IMR-90 (cell line): Measurements from ENCODE around the gene CALN1. TPM values are rescaled to one million over a fixed set of nuclear protein-coding genes. Genes with fewer than 3 reads are reported as not detected.

ENCODE experiments used
- ATAC-seq: fragments of 200-7000 bp; cut with Tn5 transposase; 2 replicates; pipeline ENCODE4 v1.9.1; 2020; ENCODE audit warnings: low read depth, mild to moderate bottlenecking, moderate library complexity
- BruUV-seq: library from RNA; stranded (reverse); fragments of 400-500 nt; replicated peaks from 2 replicates; lab custom pipeline; 2021; lab: Mats Ljungman, UMichigan
- CTCF ChIA-PET: fragments of 300-600 bp; formaldehyde crosslinking; extraction: SDS; loops from one replicate; lab custom pipeline; 2021; ENCODE audit warnings: antibody characterized with exemption; lab: Yijun Ruan, JAX
- POLR2A ChIA-PET: fragments of 300-600 bp; sonication (Branson Sonifier 250); formaldehyde crosslinking; loops from one replicate; lab custom pipeline; 2022; ENCODE audit warnings: antibody characterized with exemption; ENCODE audit not compliant: unreplicated experiment; lab: Charles Lee
- DNase-seq: peaks from one replicate; pipeline ENCODE4 v3.0.0; 2013
- H2AFZ ChIP-seq: replicated peaks from 2 replicates; pipeline ENCODE3; 2013; ENCODE audit warnings: low read length, mild to moderate bottlenecking; ENCODE audit not compliant: poor library complexity
- H2AK5ac ChIP-seq: 2 replicates; pipeline ENCODE4 v1.6.1; 2013; ENCODE audit warnings: low read depth, low read length, inconsistent platforms
- H2AK9ac ChIP-seq: replicated peaks from 2 replicates; pipeline ENCODE3; 2013; ENCODE audit warnings: mild to moderate bottlenecking, low read depth, low read length, moderate library complexity; ENCODE audit not compliant: poor library complexity
- H2BK120ac ChIP-seq: 2 replicates; pipeline ENCODE4 v1.6.1; 2013; ENCODE audit warnings: low read depth, low read length, inconsistent platforms
- H2BK15ac ChIP-seq: 3 replicates; pipeline ENCODE4 v1.6.1; 2013; ENCODE audit warnings: low read depth, low read length, inconsistent platforms
- H2BK20ac ChIP-seq: 2 replicates; pipeline ENCODE4 v1.6.1; 2013; ENCODE audit warnings: low read depth, mild to moderate bottlenecking, inconsistent platforms, low read length, moderate library complexity
- H2BK5ac ChIP-seq: 2 replicates; pipeline ENCODE4 v1.6.1; 2013; ENCODE audit warnings: mild to moderate bottlenecking, low read depth, low read length, inconsistent platforms; ENCODE audit not compliant: poor library complexity, severe bottlenecking
- H3K14ac ChIP-seq: replicated peaks from 2 replicates; pipeline ENCODE4 v1.6.1; 2013; ENCODE audit warnings: low read depth, low read length, inconsistent platforms
- H3K18ac ChIP-seq: 2 replicates; pipeline ENCODE4 v1.6.1; 2013; ENCODE audit warnings: low read depth, low read length, control low read depth
- H3K23ac ChIP-seq: 2 replicates; pipeline ENCODE4 v1.6.1; 2013; ENCODE audit warnings: low read depth, low read length, inconsistent platforms
- H3K27ac ChIP-seq: 2 replicates; pipeline ENCODE4 v1.5.1; 2013; ENCODE audit warnings: mild to moderate bottlenecking, control low read depth, low read length; ENCODE audit not compliant: insufficient read depth
- H3K27me3 ChIP-seq: 2 replicates; pipeline ENCODE4 v1.6.1; 2013; ENCODE audit warnings: low read length; ENCODE audit not compliant: control insufficient read depth, insufficient read depth
- H3K36me3 ChIP-seq: 2 replicates; pipeline ENCODE4 v1.6.1; 2013; ENCODE audit warnings: low read length, mixed read lengths; ENCODE audit not compliant: control insufficient read depth, insufficient read depth
- H3K4ac ChIP-seq: 2 replicates; pipeline ENCODE4 v1.6.1; 2013; ENCODE audit warnings: low read depth, low read length, inconsistent platforms
- H3K4me1 ChIP-seq: 2 replicates; pipeline ENCODE4 v1.6.1; 2013; ENCODE audit warnings: low read length, mixed read lengths; ENCODE audit not compliant: control insufficient read depth, insufficient read depth
- H3K4me2 ChIP-seq: 2 replicates; pipeline ENCODE4 v1.6.1; 2013; ENCODE audit warnings: low read depth, mild to moderate bottlenecking, control low read depth, low read length, moderate library complexity
- H3K4me3 ChIP-seq: 2 replicates; pipeline ENCODE4 v1.5.1; 2013; ENCODE audit warnings: low read depth, mild to moderate bottlenecking, control low read depth, low read length, moderate library complexity; ENCODE audit not compliant: insufficient read depth
- H3K56ac ChIP-seq: 2 replicates; pipeline ENCODE4 v1.6.1; 2013; ENCODE audit warnings: low read length, inconsistent platforms; ENCODE audit not compliant: insufficient read depth; ENCODE audit errors: extremely low read depth
- H3K79me1 ChIP-seq, 2 experiments: 2 replicates each; pipeline ENCODE4 v1.6.1; 2013; ENCODE audit warnings: low read length in 2 of 2, inconsistent platforms in 1 of 2, low read depth in 1 of 2
- H3K9ac ChIP-seq: 2 replicates; pipeline ENCODE4 v1.6.1; 2013; ENCODE audit warnings: low read depth, low read length, control low read depth
- H3K9me1 ChIP-seq: 2 replicates; pipeline ENCODE4 v1.6.1; 2013; ENCODE audit warnings: low read length, inconsistent platforms; ENCODE audit not compliant: insufficient read depth
- H3K9me3 ChIP-seq: 2 replicates; pipeline ENCODE4 v1.6.1; 2013; ENCODE audit warnings: low read length; ENCODE audit not compliant: control insufficient read depth, insufficient read depth
- H4K20me1 ChIP-seq: 2 replicates; pipeline ENCODE4 v1.6.1; 2013; ENCODE audit warnings: low read length, inconsistent platforms; ENCODE audit not compliant: insufficient read depth
- H4K5ac ChIP-seq: 2 replicates; pipeline ENCODE4 v1.6.1; 2013; ENCODE audit warnings: mild to moderate bottlenecking, low read depth, low read length, control low read depth
- H4K8ac ChIP-seq, 2 experiments: 2 replicates each; pipeline ENCODE4 v1.6.1; 2013; ENCODE audit warnings: low read depth in 2 of 2, low read length in 2 of 2, control low read depth in 1 of 2, inconsistent platforms in 1 of 2
- H4K91ac ChIP-seq: 2 replicates; pipeline ENCODE4 v1.6.1; 2013; ENCODE audit warnings: low read depth, low read length, inconsistent platforms; ENCODE audit not compliant: insufficient read depth
- BHLHE40 ChIP-seq: fragments of 150-350 bp; IDR thresholded peaks from 2 replicates; pipeline ENCODE4 v1.6.1; 2016; ENCODE audit warnings: mild to moderate bottlenecking, low read depth, low read length
- CEBPB ChIP-seq: IDR thresholded peaks from 2 replicates; pipeline ENCODE4 v1.6.1; 2012; ENCODE audit warnings: low read depth, low read length, improper control_type of control experiment
- CHD1 ChIP-seq: IDR thresholded peaks from 2 replicates; pipeline ENCODE4 v1.6.1; 2012; ENCODE audit warnings: low read depth, low read length, improper control_type of control experiment
- FOS ChIP-seq: fragments of 150-350 bp; IDR thresholded peaks from 2 replicates; pipeline ENCODE4 v1.6.1; 2016; ENCODE audit warnings: low read depth, low read length
- MAFK ChIP-seq: IDR thresholded peaks from 2 replicates; pipeline ENCODE4 v1.6.1; 2012; ENCODE audit warnings: low read depth, low read length, improper control_type of control experiment
- MAZ ChIP-seq: IDR thresholded peaks from 2 replicates; pipeline ENCODE4 v1.6.1; 2012; ENCODE audit warnings: low read depth, mild to moderate bottlenecking, low read length, improper control_type of control experiment, moderate library complexity, borderline replicate concordance
- MXI1 ChIP-seq: IDR thresholded peaks from 2 replicates; pipeline ENCODE4 v1.6.1; 2012; ENCODE audit warnings: low read depth, mild to moderate bottlenecking, low read length, moderate library complexity, borderline replicate concordance
- NFE2L2 ChIP-seq: fragments of 150-350 bp; IDR thresholded peaks from 2 replicates; pipeline ENCODE4 v1.6.1; 2016; ENCODE audit warnings: low read depth, mild to moderate bottlenecking, low read length
- POLR2A ChIP-seq: IDR thresholded peaks from 2 replicates; pipeline ENCODE4 v1.6.1; 2012; ENCODE audit warnings: mild to moderate bottlenecking, low read depth, low read length
- RAD21 ChIP-seq: IDR thresholded peaks from 2 replicates; pipeline ENCODE4 v1.6.1; 2012; ENCODE audit warnings: low read length, improper control_type of control experiment
- RCOR1 ChIP-seq: IDR thresholded peaks from 2 replicates; pipeline ENCODE4 v1.6.1; 2012; ENCODE audit warnings: mild to moderate bottlenecking, low read length, improper control_type of control experiment; ENCODE audit not compliant: insufficient replicate concordance
- RFX5 ChIP-seq: IDR thresholded peaks from 2 replicates; pipeline ENCODE4 v1.8.0; 2012; ENCODE audit warnings: low read depth, mild to moderate bottlenecking, low read length, moderate library complexity
- SMC3 ChIP-seq: fragments of 150-350 bp; IDR thresholded peaks from 2 replicates; pipeline ENCODE4 v1.6.1; 2016; ENCODE audit warnings: low read depth, mild to moderate bottlenecking, antibody characterized with exemption, low read length, moderate library complexity
- USF2 ChIP-seq: fragments of 150-350 bp; IDR thresholded peaks from 2 replicates; pipeline ENCODE4 v1.6.1; 2017; ENCODE audit warnings: mild to moderate bottlenecking, antibody characterized with exemption, low read length, low read depth
- whole genome bisulfite sequencing, 2 experiments: methylation state at CpG; one replicate each; pipeline versions ENCODE4 v1.1.5 to v1.1.7; 2013; ENCODE audit warnings: missing lambda C conversion rate in 2 of 2; ENCODE audit not compliant: insufficient read length in 1 of 2; ENCODE audit errors: extremely low coverage in 2 of 2; 5-methylcytosine and 5-hydroxymethylcytosine counted together
- dilution Hi-C: fragments of 300-500 bp; cut with HindIII; formaldehyde crosslinking; loops from one replicate; pipeline ENCODE4 v1.14.3; 2018; ENCODE audit warnings: low sequenced_read_pairs; ENCODE audit not compliant: unreplicated experiment
- in situ Hi-C: fragments of 300-500 bp; cut with MboI; formaldehyde crosslinking; loops from 3 replicates; pipeline ENCODE4 v1.14.3; 2019; ENCODE audit warnings: low sequenced_read_pairs, inconsistent platforms, mixed read lengths
- intact Hi-C: fragments of 100-400 bp; cut with micrococcal nuclease; formaldehyde crosslinking; loops from 2 replicates; pipeline ENCODE4 v1.10.0; 2022
- polyA plus RNA-seq, 3 experiments: library from polyadenylated mRNA; depleted of rRNA; stranded (reverse); fragments of >200 nt; gene quantifications; 2 replicates each; pipeline ENCODE4 v1.2.3, GENCODE V29; 2012; ENCODE audit warnings: low replicate concordance in 1 of 3
- total RNA-seq: library from RNA; depleted of rRNA; stranded (reverse); fragments of >200 nt; gene quantifications from 2 replicates; pipeline ENCODE4 v1.2.3, GENCODE V29; 2012
- TF ChIP-seq, protein P1 (sequence below): conservative IDR thresholded peaks from 2 replicates; pipeline ENCODE4 v1.5.1; 2012; ENCODE audit warnings: mild to moderate bottlenecking, low read depth, low read length, improper control_type of control experiment
- TF ChIP-seq, protein P2 (sequence below): fragments of 150-350 bp; IDR thresholded peaks from 2 replicates; pipeline ENCODE4 v1.6.1; 2016; ENCODE audit warnings: low read depth, mild to moderate bottlenecking, low read length, moderate library complexity, borderline replicate concordance

Gene CALN1
- total and polyA plus RNA-seq, 2 of the 4 experiments (the other 2 are of a cell fraction): not detected

- H3K4me1 ChIP-seq: no peaks in the 10 kb centered on the region
- ChIA-PET CTCF (no interaction called here), POLR2A (no interaction called here)
- no peak overlapping the region for H3K23ac ChIP-seq
- no peak overlapping the region for H4K8ac ChIP-seq
- H4K91ac ChIP-seq: no peak overlapping the region
- no peak overlapping the region for H2AK9ac ChIP-seq
- H3K14ac ChIP-seq: no peak overlapping the region
- BruUV-seq: no TSS peak
- H3K27ac ChIP-seq: no peak overlapping the region
- no peaks in the 10 kb centered on the region for H4K20me1 ChIP-seq
- dilution Hi-C loops: no loop called here
- no peak overlapping the region for H2AK5ac ChIP-seq
- no peak overlapping the region for H2AFZ ChIP-seq
- TF ChIP-seq SMC3: no peak
- TF ChIP-seq CEBPB: no peak
- no peak for TF ChIP-seq RCOR1
- no peak for TF ChIP-seq POLR2A
- no peak for TF ChIP-seq MXI1
- TF ChIP-seq RAD21: no peak
- TF ChIP-seq FOS: no peak
- no peak for TF ChIP-seq BHLHE40
- TF ChIP-seq, protein P1, sequence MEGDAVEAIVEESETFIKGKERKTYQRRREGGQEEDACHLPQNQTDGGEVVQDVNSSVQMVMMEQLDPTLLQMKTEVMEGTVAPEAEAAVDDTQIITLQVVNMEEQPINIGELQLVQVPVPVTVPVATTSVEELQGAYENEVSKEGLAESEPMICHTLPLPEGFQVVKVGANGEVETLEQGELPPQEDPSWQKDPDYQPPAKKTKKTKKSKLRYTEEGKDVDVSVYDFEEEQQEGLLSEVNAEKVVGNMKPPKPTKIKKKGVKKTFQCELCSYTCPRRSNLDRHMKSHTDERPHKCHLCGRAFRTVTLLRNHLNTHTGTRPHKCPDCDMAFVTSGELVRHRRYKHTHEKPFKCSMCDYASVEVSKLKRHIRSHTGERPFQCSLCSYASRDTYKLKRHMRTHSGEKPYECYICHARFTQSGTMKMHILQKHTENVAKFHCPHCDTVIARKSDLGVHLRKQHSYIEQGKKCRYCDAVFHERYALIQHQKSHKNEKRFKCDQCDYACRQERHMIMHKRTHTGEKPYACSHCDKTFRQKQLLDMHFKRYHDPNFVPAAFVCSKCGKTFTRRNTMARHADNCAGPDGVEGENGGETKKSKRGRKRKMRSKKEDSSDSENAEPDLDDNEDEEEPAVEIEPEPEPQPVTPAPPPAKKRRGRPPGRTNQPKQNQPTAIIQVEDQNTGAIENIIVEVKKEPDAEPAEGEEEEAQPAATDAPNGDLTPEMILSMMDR: no peak
- TF ChIP-seq CHD1: no peak
- TF ChIP-seq, protein P2, sequence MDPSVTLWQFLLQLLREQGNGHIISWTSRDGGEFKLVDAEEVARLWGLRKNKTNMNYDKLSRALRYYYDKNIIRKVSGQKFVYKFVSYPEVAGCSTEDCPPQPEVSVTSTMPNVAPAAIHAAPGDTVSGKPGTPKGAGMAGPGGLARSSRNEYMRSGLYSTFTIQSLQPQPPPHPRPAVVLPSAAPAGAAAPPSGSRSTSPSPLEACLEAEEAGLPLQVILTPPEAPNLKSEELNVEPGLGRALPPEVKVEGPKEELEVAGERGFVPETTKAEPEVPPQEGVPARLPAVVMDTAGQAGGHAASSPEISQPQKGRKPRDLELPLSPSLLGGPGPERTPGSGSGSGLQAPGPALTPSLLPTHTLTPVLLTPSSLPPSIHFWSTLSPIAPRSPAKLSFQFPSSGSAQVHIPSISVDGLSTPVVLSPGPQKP: no peak
- TF ChIP-seq RFX5: no peak
- TF ChIP-seq MAZ: no peak
- TF ChIP-seq NFE2L2: no peak
- TF ChIP-seq MAFK: no peak
- no peak for TF ChIP-seq USF2
- H3K9ac ChIP-seq: no peak overlapping the region
- H3K18ac ChIP-seq: no peak overlapping the region
- H3K9me3 ChIP-seq: peaks cover 18% of the 10 kb centered on the region
- no peak overlapping the region for H2BK20ac ChIP-seq
- intact Hi-C loops: no loop called here
- H3K79me1 ChIP-seq: no peaks in the 10 kb centered on the region
- no peak overlapping the region for H2BK120ac ChIP-seq
- ATAC-seq (no peak), DNase-seq (no peak)
- H3K36me3 ChIP-seq: no peaks in the 10 kb centered on the region
- no CpG with 5 or more reads among the region's 6 CpGs for WGBS, 2 experiments
- no peaks in the 10 kb centered on the region for H3K27me3 ChIP-seq
- no peak overlapping the region for H2BK5ac ChIP-seq
- in situ Hi-C loops: no loop called here
- no peak overlapping the region for H4K5ac ChIP-seq
- no peaks in the 10 kb centered on the region for H3K9me1 ChIP-seq
- no peak overlapping the region for H3K56ac ChIP-seq
- H3K4me2 ChIP-seq: no peak overlapping the region
- no peak overlapping the region for H3K4ac ChIP-seq
- no peak overlapping the region for H3K4me3 ChIP-seq
- no peak overlapping the region for H2BK15ac ChIP-seq
These were observed 394.4 kb downstream of the CALN1 start for GRCh38 chr7:72017756-72018155.
